HG02610 (cell line): ENCODE data around the gene UBE2V1.
"Not testable (repeated sequence)": the region's sequence is repeated elsewhere in the genome, so short reads cannot be mapped to it uniquely, and the experiment has no call there.

Source experiments
- ATAC-seq: cut with Tn5 transposase; IDR thresholded peaks from one replicate; pipeline ENCODE4 v1.9.1; 2021; ENCODE audit warnings: mild to moderate bottlenecking, moderate library complexity; ENCODE audit not compliant: unreplicated experiment

The UBE2V1 gene

DNA sequence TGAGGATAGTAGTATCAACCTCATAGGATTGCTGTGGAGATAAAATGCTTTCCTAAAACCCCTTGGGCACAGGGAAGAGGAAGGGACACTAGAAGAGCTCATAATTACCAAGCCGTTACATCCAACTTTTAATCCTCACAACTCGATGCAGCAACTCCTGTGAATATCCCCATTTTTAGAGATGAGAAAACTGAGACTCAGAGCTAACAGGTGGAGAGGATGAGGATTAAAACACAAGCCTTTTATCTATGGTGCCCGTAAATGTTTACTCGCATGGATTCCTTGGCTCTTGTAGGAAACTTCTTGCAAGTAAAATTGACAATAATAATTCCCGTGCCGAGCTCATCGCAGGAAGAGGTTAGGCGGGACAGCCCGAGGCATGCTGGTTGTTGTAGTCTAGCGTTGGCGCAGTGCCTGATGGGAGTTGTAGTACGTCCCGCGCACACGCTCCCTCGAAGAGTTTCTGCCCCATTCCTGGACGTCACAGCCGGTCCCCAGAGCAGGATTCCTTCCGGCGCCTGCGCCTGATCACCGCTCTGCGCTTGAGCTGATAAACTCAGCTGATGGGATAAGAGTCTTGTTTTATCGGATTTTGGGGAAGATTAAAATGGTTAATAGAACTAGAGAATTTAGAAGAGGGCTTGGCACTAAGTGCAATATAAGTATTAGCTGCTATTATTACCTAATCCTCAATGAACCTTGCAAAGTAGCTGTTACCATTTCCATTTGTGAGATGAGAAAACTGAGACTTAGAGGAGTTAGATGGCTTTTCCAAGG, 2.8 kb upstream of the UBE2V1 start:
- ATAC-seq: peak; percentile 78

DNA sequence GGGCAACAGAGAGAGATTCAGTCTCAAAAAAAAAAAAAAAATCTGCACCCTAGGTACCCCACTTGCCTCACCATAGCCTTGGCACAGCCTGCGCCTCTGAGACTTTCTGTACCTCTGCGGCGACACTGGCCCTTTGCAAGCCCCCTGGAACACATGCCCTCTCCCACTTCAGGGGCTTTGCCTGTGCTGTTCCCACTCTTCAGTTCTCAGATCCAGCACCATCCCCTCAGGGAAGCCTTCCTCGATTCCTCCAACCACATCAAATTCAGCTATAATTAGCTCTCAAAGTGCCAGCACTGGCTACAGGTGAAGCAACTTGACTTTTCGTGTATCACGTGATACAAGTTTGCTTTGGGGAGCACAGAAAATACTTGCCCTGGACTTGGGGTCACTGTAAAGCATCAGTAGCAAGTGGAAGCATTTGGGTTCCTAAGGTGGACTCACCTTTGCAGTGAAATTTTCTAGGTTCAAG, 2.1 kb upstream of the UBE2V1 start:
- ATAC-seq: no peak

DNA sequence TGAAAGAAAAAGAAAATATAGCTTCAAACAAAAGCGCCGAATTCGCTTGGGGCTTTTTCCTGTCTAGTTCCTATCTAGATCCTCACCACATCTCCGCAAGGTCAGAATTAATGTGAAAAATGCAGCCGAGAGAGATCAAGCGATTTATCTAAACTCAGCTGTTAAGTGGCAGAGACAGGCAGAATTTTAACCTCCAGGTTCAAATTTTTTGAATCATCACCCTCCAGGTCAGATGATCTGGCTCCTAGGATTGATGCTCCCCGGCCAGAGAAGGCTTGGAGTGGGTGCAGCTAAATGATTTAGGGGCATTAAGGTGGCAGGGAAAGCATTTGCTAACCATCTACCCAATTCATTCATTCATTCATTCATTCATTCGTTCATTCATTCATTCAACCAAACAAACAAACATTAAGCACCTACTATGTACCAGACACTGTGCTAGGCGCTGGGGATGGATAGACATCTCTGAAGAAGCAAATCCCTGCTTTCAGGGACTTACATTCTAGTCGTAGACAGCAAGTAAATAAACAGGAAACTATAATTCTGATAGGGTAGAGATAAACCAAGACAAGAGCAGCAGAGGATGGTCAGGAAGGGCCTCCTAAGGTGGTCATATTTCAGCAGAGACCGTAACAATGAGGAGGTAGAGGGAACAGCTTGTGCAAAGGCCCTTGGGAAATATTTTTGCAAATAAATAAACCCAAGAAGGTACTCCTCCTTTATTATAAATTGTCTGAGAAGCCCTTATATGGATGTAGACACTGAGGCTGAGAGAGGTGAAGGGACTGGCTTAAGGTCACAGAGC, 672 bp upstream of the UBE2V1 start:
- ATAC-seq: no peak

DNA sequence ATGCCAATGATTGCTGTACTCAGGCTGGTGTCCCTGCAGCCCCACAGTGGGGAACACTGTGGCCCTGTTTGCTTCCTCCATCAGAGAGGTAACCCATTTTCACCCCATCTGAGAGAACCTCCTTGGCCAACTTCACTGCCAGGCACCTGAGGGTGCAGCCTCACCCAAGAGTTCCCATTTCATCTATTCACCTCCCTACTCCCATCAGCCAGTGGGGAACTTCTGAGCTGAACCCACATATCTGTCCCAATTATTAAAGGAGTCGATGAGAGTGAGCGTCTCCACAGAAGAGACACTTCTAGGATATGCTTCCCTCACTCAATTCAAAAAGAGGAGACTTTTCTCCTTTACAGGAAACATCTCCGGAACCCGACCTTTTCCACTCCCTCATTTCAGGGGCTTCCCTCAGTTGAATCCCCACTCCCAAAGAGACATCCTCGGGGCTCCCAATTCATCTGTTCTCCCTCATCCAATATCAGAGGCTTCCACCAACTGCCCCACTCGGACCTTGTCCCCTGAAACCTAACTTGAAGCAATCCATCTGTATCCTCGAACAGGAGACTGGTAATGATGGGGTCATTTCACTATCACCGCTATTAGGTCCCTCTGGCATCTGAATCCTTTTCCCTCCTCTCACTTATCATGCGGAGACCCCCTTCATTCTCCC, 988 bp downstream of the UBE2V1 start:
- no peak for ATAC-seq

DNA sequence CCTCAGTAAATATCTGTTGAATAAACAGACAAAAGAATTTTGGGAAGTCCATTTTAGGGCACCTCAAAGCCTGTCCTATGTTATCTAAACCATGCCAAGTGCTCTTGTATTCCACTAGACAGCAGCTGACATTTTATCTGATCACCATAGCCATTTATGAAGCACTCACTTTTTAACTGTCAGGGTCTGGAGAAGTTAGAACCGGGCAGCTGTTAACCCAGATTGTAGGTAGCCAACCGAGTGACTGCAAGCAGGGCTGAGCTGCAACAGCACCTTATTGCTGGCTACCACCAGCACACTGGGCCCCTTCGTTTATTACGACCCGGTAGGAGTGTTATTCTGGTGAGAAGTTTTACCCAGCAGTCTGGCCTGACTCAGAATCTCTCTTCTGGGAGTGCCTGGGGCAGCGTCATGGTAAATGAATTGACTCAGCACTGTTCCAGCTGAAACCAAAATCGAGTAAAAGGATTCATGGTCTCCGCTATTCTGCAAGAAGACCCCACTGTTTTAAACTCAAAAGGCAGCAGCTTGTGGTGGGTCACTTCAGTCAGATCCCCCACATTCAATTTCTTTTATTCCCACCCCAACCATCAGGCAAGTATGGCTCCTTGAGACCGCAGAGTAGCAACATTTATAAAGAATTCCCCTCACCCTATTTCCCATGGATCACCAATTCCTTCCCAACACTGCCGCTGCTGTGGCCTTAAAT, 1.7 kb downstream of the UBE2V1 start:
- no peak for ATAC-seq

DNA sequence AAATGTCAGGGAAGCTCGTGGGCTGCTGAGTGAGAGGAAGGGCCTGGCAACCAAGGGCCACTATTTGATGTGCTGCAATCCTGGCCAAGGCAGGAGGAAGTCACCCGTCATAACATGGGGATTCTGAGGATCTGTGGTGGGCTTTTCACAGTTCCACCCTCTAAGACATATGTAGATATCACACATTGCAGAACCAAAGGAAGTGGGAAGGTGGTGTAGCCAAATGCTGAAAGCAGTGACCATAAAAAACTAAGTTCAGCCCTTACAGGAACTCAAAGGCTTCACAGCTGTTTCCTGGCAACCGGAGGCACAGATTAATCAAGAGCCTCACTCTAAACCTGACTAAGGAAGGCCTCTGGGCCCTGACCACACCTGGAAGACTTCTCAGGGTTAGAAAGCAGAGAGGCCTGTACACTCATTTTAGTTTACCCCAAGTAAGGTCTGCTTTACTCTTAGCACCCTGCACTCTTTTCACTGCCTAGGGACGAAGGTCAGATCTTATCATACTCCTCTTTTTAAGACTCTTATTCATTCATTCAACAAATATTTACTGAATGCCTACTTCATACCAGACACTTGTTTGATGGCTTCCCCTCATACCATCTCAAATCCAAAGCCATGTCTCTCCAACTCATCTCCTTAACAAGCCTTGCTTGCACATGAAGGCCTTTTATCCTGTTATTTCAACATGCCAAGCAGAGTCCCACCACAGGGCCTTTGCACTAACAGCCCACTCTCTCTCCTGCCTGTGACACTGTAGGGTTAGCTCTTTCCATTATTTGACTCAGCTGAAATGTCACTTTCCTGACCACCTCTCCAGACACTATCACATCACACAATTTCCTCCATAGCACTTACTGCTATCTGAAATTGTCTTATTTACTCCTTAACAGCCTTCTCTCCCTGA, 2.6 kb downstream of the UBE2V1 start:
- ATAC-seq: peak; percentile 47

DNA sequence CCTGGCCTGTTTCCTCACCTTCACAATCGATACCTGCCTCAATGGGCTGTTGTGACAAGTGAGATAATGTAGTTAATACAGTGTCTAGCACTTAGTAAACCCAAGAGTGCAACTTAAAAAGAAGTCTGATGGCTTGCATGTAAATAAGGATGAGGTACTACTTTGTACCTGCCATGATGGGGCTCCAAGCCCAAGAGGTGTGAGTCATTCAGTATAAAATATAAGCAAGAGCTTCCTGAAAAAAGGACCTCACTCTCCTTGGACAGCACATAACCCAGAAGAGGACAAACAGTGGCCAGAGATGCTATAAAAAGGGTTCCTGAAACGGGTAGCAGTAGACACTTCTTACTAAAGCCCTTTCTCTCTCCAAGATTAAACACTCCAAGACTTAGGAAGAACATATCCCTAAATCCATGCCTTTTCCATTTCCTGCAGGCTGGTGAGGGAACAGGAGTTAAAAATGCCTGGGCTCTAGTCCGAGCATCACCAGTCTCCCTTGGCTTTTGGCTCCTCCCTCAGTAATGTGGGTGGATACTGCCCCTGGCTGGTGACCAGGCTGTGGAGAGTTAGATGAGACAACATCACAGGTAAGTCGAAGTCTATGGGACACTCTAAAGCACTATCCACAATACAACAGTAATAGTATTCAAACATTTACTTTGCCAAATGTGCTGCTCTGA, 4.3 kb downstream of the UBE2V1 start:
- no peak for ATAC-seq

DNA sequence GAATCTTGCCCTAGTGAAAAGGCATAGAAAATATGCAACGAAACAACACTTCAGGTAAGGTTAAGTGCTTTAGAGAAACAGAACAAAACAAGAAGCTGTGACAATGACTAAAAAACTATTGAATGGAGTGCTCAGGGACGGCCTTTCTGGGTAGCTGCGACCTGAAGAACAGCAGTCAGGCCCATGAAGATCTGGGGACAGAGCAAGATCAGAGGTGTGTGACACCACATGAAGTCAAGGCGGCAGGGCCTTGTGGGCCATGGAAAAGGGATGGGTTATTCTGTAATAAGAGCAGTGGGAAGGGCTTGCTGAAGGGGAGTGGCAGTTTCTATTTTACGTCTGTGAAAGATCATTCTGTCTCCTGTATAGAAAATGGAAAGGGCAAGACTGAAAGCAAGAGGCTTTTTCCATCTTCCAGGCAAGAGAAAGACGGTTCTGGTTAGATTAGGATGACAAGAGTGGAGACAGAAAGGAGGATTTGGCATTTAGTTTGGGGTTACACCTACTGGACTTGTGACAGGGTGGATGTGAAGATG, 5.1 kb downstream of the UBE2V1 start:
- no peak for ATAC-seq

DNA sequence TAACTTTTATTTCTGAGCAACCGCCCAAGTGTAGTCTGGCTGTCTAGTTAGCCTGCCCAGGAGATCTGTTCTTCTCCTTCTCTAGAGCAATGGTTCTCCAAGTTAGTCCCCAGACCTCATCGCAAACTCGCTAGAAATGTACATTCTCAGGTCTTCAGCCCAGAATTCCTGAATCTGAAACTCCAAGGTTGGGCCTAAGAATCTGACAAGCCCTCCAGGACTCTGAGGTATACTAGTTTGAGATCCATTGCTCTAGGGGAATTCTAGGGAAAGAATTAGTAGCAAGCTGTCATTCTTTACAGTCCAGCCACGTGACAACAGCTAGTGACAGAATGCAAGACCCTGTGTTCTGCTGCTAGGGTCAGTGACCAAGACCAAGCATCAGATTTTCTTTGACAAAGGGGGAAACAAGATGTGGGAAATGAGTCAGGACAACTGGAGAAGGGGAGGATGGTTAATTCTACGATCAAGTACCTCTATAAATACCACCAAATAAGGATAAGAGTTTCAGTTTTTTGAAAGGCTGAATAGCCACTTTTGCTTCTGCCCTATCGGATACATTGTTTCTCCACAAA, 5.8 kb downstream of the UBE2V1 start:
- ATAC-seq: no peak

DNA sequence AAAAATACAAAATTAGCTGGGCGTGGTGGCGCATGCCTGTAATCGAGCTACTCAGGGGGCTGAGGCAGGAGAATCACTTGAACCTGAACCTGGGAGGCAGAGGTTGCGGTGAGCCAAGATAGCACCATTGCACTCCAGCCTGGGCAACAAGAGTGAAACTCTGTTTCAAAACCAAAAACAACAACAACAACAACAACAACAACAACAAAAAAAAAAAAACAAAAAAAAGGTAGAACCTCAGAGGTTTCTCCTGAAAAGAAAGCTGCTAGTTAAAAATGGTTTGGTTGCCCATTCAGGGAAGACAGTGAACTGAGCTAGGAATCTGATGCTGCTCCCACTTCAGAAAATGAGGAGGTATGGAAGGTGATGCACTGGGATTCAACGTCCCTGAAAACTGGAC, 6.3 kb downstream of the UBE2V1 start:
- ATAC-seq: not testable (repeated sequence)

DNA sequence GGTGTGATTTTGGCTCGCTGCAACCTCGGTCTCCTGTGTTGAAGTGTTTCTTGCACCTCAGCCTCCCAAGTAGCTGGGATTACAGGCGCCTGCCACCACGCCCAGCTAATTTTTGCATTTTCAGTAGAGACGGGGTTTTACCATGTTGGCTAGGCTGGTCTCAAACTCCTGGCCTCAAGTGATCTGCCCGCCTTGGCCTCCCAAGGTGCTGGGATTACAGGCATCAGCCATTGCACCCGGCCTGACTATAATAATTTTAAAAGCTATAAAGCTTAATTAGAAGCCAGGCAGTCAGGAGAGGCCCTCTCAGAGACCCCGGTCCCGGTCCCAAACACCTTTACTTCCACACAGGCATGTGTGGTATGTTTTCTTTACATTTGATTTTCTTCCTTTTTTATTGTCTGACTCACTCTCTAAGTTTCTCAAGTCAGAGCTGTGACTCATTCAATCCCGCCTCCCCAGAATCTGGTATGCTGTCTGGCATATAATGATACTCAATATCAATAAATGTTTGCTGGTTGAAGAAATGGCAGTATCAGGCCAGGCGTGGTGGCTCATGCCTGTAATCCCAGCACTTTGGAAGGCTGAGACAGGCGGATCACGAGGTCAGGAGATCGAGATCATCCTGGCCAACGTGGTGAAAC, 9.4 kb downstream of the UBE2V1 start:
- not testable (repeated sequence) for ATAC-seq

DNA sequence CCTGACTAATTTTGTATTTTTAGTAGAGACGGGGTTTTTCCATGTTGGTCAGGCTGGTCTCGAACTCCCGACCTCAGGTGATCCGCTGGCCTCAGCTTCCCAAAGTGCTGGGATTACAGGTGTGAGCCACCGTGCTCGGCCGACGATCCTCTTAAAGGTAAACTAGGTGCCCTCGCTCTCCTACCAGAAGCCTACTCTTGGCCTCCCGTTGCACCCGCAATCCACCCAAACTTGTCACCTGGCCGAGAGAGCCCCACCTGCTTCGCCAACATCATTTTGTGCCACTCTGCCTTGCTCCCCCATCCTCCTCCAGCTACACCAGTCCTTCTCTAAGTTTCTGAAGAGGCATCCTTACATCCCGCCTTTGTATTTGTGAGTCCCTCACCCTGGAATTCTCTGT, 10.4 kb downstream of the UBE2V1 start:
- not testable (repeated sequence) for ATAC-seq

DNA sequence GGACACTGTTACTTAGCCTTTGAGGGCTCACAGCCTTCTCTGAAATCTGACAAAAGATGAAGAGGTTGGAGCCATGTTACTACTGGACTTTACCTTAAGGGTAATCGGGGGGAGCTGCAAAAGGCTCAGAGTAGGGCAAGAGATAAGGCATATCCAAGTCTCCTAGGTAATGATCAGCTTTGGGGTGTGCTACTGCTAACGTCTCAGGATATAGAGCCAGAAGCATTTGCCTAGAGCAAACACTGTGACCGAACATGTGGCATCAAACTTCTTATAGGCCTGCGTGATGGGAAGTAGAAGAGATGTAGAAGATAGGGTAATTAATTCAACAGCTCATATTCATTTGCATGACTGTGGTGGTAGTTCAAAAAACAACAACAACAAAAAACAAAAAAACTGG, 11.1 kb downstream of the UBE2V1 start:
- ATAC-seq: no peak

DNA sequence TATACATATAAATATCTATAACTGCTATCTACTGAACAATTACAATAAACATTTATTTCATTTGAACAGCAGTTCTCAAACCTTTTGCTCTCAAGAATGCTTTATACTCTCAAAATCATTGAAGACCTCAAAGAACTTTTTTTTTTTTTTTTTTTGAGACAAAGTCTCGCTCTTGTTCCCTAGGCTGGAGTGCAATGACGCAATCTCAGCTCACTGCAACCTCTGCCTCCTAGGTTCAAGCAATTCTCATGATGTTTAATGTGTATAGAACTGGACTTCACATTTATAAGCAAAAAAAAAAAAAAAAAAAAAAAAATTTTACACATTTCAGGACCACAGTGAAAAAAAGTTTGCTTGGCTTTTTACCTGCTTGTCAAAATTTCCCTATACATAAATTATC, 11.7 kb downstream of the UBE2V1 start:
- ATAC-seq: no peak

DNA sequence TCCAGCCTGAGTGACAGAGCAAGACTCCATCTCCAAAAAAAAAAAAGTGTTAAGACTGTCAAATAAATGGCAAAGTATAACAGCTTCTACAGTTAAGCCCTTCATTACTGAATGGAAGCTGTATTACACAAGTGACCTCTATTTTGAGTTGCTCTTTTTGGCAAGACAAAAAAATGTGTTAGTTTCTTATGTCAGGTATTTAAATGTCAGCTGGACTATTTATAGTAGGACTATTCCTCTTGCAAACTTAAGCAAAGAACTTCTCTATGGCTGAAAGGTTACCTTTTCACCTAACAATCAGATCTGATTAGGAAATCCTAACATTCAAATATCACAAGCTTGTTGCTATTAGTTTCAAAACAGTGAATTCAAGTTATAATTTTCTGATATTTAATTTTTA, 12.4 kb downstream of the UBE2V1 start:
- ATAC-seq: no peak

DNA sequence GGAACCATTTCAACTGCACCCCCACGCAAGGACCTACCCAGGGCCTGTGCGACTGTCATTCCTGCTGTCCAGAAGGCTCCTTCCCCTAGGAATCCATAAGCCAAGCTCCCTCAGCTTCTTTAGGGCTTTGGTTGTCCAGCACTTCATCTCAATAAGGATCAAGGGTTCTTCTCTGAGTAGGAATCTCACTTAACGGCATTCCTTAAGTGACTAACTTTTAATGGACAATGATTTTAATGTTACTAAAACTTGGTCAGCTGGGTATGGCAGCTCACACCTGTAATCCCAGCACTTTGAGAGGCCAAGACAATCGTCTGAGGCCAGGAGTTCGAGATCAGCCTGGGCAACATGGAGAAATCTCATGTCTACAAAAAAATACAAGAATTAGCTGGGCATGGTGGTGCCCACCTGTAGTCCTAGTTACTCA, 13.4 kb downstream of the UBE2V1 start:
- no peak for ATAC-seq

DNA sequence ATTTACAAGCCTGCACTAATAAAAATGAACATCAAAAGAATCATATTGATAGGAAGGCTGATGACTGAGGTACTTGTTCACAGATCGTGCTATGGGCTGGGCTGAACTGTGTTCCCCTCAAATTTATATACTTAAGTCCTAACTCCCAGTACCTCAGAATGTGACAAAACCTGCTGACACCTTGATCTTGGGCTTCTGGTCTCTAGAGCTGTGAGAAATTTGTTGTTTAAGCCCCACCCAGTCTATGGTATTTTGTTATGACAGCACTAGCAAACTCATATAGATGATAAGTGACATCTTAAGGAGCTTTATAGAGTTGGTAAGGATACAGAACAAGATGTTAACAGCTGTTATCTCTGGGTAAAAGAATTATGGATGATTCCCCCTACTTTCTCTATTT, 13.8 kb downstream of the UBE2V1 start:
- no peak for ATAC-seq

DNA sequence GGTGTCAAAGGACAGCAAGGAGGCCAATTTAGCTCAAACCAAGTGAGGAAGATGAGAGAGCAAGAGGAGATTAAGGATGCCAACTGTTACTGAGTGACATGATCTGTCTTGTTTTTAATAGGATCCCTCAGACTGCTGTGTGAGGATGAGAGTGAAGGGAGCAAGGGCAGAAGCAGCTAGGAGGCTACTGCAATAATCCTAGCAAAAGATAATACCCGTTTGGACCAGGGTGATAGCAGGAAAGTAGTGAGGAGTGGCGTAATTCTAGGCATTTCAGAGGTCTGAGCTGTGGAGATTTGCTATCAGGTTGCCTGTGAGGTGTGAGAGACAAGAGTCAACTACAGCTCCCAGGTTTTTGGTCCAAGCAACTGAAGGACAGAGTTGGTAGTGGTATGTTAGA, 14.7 kb downstream of the UBE2V1 start:
- ATAC-seq: no peak
